Measurements from ENCODE around the gene PPEF1.

PPEF1 gene, protein sequence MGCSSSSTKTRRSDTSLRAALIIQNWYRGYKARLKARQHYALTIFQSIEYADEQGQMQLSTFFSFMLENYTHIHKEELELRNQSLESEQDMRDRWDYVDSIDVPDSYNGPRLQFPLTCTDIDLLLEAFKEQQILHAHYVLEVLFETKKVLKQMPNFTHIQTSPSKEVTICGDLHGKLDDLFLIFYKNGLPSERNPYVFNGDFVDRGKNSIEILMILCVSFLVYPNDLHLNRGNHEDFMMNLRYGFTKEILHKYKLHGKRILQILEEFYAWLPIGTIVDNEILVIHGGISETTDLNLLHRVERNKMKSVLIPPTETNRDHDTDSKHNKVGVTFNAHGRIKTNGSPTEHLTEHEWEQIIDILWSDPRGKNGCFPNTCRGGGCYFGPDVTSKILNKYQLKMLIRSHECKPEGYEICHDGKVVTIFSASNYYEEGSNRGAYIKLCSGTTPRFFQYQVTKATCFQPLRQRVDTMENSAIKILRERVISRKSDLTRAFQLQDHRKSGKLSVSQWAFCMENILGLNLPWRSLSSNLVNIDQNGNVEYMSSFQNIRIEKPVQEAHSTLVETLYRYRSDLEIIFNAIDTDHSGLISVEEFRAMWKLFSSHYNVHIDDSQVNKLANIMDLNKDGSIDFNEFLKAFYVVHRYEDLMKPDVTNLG

DNA sequence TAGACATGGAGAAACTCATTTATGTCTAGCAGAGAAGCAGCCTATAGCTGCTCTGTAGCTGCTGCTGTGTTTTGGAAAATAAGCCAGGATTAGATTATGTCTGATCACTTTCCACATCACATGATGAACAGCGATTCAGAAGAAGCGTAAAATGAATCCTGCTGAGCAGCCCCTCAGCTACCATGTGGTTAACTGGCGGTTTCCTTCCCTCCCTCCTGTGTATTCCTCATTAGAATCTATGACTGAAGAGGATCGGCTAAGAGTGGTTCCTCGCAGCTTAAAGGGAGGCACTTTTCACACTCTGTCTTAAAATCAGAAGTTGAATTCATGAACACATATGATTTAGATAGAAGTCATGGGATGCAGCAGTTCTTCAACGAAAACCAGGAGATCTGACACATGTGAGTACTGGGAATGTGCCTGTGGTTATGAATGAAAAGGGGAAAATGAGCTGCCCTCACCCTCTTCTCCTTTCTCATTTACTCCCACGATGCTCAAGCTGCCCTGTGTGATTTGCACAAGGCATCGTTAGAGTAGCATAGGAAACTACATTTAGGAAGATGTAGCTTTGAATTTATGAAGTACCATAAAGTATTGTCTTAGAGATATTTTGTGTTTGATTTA lies at the start of gene PPEF1:
Gene PPEF1, plus strand, starts transcription at position 220 of the 624 bp plus-strand sequence. Its CDS starts 136 bp downstream, at position 356.
- DNase-seq: no peak

DNA sequence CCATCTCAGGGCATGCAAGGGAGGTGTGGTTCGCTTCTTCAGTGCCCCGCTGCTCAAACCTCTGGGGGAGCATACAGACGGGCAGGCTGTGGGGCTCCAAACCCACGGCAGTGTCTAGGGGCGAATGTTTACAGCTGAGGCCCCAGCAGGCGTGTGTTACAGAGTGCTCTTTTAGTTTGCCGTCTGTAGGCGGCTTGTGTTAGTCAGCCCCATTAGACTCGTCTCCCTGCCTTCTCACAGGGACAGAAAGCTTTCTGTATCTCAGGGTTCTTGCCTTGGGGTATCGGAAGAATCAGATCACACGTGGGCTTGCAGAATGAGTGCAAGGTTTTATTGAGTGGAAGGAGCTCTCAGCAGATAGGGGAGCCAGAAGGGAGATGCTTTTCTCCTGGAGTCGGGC lies 46.2 kb upstream of the PPEF1 start:
- DNase-seq: no peak

DNA sequence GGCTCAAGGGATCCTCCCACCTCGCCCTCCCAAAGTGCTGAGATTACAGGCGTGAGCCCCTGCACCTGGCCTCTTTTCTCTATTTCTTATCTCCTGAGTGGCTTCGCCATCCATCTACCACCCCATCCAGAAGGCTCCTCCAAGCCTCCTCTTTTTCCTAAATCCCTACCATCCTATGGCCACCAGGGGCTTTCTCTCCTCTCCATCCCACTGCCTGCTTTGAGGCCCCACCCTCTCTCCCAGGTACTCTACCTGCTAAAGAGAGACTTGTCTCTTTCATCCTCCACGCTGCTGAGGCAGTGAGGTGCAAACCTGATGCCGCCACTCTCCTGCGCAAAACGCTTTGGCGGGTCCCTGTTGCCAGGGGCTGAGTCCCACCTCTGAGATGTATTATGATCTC lies 42.5 kb upstream of the PPEF1 start:
- no peak for DNase-seq

DNA sequence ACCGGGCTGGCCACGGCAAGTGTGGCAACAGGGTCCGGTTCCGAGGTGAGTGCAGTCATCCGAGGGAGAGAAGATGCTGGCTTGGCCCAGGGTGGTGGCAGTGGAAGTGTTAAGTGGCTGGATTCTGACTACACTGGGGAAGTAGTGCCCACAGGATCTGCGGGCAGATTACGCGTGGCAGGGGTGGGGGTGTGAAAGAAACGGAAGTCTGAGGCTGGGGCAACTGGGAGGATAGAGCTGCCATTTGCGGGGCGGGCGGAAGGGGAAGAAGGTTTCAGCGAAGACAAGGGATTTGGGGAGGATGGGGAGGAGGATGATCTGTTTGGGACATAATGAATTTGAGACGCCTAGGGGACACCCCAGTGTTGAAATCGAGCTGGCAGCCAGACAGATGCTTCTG lies 40.8 kb upstream of the PPEF1 start:
- no peak for DNase-seq

DNA sequence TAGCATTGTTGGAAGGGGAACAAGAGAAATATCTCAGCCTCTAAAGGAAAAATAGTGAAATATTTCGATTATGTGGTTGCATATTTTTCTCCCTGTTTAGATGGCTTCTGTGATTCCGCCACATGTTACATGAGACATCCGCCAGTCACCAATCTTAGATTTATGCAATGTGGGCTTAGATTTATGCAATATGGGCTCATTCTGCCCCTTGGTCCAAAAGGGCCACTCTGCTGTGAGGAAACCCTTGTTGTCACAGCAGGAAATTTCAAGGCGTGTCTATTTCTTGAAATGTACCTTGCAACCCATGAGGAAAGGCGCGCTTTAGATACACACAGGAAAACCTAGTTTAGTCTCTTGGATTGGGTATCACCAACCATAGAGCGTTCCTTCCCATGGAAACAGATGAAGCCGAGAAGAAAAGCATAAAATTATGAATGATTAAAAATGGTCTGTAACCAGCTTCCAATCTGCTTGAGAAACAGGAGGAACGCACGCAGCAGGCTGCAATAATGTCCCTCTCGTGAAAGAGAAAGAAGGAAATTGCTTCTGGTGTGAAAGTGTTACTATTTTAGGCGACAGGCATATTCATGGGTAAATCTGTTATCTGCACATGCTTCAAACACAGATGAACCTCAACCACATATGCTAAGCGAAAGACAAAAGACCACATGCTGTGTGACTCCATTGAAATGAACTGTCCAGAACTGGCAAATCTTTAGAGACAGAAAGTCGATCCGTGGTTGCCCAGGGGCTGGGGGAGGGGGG lies 39.2 kb upstream of the PPEF1 start:
- DNase-seq: no peak

DNA sequence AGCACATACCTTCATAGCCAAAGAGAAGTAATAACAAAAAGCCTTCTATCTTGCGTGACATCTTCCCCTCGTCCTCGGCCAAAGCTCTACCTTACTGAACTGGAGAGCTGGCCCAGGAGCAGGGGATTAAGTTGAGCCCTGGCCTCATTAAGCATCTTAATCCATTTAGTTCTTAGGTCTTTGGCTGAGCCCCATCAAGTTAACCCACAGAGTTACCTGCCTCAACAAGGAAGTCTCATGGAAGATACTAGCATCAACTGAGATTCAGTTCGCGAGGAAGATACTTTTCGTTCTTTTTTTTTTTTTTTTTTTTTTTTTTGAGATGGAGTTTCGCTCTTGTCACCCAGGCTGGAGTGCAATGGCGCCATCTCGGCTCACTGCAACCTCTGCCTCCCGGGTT lies 35.4 kb upstream of the PPEF1 start, which contains the start of gene RS1:
Gene RS1, minus strand, starts transcription at position 101 of the 400 bp plus-strand sequence. Its CDS starts 40 bp downstream, at position 61.
- DNase-seq: no peak

DNA sequence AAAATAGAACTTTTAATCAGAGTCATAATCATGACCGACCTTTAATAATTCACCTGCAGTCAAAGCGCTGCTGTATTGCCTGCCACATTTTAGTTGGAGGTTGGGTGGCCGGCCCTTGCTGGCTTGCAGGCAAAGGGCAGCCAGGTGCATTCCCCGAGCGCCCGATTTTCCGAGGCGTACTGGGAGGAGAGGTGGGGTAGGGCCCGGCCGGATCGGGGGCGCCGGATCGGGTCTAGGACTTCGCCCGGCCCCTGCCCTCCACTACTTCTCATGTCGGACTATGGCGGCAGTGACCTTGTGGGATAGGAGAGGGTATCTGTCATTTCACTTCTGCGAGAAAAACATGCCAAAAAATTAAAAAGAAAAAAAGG lies 33.0 kb upstream of the PPEF1 start:
- DNase-seq: no peak

DNA sequence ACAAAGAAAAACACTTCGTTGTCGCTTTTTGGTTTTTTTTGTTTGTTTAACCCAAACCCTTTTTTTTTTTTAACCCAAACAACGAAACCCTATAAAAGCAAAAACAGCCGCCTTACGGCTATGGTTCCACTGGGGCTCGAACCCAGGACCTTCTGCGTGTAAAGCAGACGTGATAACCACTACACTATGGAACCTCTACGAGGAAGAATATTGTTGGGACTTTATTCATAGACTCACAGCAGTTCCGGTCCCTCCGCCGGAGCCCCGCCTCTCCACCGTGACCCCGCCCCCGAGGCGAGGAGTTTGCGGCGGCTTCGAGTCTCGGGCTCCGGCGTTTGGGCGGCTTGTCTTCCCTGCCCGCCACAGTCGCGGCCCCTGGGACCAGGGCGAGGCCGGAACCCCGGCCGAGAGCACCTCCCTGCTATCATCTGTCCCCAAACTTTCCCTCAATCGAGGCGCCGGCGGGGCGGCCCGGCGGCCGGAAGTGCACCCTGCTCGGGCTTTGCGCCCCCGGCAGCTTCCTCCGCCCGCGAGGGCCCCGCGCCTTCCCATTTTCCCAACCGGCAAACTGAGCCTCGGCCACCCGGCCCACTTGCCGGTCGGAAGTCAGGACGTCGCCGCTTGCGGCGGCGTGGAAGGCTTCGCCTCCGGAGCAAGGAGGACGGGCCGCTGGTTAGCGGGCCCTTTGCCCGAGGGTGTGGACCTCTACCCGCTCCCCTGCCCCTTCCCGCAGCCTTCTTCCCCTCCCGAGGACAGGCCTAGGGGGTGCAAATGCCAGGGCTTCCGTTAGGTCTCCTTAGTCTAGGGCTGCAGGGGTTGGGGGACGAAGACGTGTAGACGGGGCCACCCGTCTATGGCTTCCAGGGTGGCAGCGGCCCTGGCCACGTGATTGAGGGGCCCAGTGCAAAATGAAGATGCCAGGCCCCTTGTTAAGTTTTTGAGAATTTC lies 32.4 kb upstream of the PPEF1 start:
- peak; percentile 89 for DNase-seq

DNA sequence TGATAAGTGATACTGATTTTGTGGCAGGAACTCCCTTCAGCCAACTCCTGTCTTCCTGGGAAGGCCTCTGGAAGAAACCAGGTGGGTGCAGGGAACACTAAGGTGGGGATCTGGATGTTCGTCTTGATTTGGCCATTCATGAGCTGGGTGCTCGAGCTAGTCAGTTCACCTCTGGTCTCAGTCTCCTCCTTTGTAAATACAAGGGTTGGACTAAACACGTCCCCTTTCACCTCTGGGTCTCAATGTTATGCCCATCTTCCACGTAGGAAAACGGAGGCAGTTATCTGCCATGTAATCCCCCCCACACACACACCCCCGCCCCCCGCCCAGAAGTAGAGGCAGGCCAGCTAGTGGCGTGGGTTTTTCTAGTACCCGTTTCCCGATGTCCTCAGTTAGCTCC lies 31.4 kb upstream of the PPEF1 start:
- DNase-seq: no peak

DNA sequence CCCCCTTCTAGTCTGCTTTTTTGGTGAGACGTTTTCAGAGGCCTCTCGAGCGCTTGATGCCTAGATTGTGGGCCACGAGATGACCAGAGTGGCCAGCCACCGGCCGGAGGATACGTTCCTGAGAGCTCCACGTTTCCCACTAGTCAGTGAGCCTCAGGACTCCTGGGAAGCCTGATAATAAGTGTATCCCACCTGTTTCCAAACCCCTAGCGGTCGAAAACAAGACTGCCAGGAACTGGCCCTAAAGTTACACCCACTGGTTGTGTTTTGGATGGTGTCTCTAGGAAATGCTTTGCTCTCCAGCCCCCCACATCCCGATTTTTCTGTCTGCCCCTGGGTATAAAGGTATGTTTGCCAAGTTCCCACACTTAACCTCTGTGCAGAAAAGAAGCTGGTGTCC lies 31.0 kb upstream of the PPEF1 start:
- DNase-seq: no peak

DNA sequence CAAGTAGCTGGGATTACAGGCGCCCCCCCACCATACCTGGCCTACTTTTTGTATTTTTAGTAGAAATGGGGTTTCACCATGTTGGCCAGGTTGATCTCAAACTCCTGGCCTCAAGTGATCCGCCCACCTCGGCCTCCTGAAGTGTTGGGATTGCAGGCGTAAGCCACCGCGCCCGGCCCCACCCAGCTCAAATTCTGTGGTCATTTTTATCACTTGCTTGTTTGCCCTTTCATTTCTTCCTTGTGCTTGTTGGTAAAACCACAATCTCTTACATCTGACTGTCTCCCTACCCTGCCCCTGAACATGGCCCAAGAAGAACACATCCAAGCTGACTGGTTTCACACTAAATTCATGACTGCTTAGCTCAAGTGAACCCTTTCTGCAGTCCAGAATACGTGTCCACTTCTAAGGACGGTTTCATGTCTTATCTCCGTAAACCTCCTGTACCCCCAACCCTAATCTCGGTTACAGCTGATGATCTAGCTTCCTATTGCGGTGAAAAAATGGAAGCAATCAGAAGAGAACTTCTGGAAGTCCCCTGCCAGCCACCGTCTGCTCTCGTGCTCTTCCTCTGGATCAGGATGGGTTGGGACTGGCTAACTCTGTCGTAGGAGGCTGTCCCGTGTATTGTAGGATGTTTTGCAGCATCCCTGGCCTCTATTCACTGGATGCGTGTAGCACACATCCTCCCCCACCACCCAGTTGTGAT lies 30.1 kb upstream of the PPEF1 start:
- DNase-seq: no peak

DNA sequence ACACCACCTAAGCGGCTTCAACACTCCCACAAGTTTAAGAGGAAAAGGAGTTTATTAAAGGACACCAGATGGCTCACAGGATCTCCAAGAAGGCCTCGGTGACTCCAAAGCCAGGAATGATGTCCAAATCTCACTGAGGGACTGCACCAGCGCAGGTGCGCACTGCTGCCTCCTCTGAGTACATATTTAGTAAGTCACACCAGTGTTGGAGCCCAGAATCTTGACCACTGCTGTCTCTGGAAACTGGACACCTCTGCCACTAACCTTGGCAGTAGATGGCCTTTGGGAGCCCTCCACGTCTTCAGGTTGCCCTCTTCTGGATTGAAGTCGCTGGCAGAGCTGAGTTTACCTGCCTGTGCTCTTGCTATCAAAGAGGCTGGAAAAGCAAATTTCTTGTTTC lies 25.4 kb upstream of the PPEF1 start:
- no peak for DNase-seq

DNA sequence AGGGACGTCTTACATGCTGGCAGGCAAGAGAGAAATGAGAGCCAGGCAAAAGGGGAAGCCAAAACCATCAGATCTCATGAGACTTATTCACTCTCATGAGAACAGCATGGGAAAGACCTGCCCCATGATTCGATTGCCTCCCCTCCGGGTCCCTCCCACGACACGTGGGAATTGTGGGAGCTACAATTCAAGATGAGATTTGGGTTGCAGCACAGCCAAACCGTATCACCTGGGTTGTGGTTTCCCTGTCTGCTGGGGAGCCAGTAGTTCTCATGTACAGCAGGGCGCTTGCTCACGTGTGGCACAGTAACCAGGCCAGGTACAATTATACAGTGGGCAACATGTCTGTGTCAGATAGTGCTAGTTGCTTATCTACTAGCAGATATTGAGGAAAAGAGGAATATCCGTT lies 24.5 kb upstream of the PPEF1 start:
- DNase-seq: no peak

DNA sequence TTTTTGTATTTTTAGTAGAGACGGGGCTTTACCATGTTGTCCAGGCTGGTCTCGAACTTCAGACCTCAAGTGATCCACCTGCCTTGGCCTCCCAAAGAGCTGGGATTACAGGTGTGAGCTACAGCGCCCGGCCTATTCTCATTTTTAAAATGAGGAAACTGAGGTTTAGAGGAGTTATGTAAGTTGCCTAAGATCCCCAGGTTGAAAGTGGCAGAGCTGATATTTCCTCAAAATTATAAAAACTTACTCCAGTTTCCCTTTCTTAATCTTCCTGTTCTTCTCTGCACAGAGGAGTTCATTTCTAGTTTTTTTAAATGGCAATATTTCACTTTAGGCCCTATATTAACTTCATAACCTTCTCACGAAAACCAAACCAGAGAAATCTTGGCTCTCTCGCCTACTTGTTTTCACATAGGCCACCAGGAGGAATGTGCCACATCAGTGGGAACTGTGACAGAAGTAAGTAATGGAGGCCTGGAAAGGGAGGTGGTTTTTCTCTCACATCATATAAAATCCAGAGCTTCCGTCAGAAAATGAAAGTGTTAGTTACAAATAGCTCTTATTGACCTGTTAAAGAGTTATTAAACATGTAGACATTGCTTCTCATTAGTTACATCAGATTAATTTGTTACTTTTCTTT lies 19.5 kb upstream of the PPEF1 start:
- DNase-seq: no peak

DNA sequence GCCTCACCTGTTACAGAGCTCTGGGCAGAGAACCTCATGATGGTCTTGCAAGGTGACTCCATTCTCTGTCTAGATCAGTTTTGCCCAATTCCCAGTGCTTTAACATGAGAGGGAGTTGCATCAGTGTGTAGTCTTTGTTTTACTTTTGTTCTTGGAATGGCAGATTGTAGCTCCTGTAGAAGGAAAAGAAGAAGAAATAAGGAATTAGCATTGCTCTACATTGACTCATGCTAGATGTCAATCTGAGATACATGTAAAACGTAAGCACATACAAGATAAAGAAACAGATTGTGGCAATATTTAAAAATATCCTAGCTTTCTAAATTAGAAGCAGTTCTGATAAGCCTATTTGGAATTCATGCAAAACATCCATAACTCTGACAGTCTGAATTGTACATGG lies 16.0 kb upstream of the PPEF1 start:
- DNase-seq: no peak

DNA sequence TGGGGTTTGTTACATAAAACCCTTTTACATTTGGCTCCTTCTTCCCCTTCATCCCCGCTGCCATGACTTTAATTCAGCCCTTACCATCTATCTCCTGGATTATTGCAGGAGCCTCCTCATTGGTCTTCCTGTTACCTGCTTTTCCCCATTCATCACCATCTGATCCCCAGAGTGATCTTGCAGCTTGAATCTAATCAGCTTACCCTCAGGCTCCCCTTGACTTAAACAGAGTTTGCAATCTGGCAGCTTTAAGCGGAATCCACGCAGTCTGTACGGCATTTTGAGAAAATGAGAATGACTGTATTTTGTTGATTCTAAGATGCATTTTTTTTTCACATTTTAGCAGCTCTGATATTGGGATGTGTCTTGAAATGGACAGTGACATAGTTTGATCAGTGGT lies 14.9 kb upstream of the PPEF1 start:
- DNase-seq: no peak

DNA sequence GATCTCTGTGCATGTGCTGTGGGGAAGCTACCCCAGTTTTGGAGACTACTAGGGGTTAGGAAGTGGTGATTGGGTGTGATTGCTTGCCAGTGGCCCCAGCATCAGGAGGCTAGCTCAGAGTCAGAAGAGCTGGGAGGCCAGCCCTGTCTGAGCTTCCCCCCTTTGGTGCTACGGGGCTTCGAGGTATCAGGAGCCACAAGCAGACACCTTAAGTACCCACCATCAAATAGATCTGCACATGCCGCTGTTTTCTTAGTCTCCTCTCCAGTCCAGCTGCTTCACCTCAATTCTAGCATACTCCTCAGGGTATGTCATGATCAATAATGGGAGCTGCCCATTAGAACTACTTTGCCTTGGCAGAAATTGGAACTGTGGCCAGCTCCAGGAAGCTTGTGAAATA lies 10.8 kb upstream of the PPEF1 start:
- no peak for DNase-seq

DNA sequence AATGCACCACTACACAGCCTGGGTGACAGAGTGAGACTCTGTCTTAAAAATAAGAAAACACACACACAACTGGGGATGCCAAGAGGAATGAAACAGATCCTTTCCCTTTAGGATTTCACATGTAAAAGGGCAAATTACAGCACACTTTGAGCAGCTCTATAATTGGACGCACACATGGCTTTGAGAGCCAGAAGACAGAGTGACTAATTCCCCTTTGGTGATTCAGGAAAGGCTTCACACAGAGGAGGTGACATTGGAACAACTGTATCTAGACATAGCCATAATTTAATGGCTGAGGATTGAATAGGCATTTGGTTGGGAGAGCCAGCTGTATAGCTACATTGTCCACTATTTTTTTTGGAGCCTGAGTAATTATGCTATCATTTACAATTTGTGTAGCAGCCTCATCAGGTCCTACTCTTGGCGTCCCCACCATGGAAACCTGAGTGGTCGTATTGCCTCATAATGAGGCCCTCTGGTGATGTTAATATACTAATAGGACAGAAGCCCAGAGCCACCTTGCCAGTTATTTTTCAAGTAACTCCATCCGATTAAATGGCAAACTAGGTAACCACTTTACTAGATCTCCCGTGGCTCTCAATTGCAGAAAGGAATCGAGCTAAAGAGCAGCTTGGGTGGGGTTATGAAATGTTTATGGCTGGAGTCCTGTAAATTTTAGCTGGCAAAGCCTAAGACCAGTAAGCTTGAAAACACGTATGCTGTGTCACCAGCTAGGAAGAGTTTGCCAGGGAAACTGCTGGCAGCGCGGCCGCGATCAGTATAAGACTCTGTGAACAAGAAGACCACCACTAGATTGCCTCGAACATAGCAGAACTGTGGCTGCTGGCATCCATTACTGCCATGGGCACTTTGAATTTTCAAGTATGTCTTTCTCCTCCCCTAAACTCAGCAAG lies 8.5 kb upstream of the PPEF1 start:
- no peak for DNase-seq

DNA sequence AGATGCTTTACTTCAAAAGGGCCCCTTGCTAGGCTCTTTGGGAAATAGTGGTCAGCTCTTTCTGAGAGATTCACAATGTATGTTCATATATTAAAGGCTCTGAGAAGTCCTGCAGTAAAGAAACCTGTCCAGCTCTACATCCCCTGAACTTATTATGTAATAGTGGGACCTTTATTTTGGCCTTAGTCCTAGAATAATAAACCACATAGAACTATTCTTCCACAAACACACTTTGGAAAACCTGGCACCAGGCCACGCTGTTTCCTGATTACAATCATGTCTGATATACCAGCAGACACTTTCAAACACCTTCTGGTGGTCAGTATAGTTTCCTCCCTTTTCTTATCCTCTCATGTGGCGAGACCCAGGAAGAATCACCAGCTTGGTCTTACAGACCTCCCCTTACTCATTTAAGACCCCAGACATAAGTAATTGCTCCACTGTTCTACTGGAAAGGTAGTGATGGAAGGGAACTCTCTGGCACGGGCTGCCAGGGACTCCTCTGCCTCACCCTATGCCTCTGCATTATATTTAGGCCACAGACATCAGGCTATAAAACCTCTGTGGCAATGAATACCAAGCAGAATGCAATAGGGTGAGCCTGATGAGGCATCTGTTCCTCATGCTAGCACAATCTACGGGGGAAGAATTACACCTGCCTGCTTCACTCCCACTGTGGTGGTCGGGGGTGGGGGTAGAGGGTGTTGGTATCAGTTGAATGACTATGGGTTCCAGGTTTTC lies 5.7 kb upstream of the PPEF1 start:
- no peak for DNase-seq

Measured in CD4-positive, alpha-beta T cell treated with Interleukin-12 subunit alpha and Interleukin-12 subunit beta, for 1 hour (primary cell).